GM12875 (cell line): ENCODE measurements around the gene EVA1A.

Source experiments
- H3K4me3 ChIP-seq: one replicate; pipeline ENCODE4 v1.5.1; 2011; ENCODE audit warnings: low read depth, low read length, control low read depth
- TF ChIP-seq, protein P1 (sequence below): IDR thresholded peaks from 2 replicates; pipeline ENCODE4 v1.5.1; 2011; ENCODE audit warnings: low read depth, mild to moderate bottlenecking, control low read depth, inconsistent platforms, low read length, moderate library complexity, borderline replicate concordance; ENCODE audit not compliant: insufficient read depth

The EVA1A gene

GRCh38 chr2:75543446-75543845, 17.3 kb downstream of the EVA1A start:
- TF ChIP-seq, protein P1, sequence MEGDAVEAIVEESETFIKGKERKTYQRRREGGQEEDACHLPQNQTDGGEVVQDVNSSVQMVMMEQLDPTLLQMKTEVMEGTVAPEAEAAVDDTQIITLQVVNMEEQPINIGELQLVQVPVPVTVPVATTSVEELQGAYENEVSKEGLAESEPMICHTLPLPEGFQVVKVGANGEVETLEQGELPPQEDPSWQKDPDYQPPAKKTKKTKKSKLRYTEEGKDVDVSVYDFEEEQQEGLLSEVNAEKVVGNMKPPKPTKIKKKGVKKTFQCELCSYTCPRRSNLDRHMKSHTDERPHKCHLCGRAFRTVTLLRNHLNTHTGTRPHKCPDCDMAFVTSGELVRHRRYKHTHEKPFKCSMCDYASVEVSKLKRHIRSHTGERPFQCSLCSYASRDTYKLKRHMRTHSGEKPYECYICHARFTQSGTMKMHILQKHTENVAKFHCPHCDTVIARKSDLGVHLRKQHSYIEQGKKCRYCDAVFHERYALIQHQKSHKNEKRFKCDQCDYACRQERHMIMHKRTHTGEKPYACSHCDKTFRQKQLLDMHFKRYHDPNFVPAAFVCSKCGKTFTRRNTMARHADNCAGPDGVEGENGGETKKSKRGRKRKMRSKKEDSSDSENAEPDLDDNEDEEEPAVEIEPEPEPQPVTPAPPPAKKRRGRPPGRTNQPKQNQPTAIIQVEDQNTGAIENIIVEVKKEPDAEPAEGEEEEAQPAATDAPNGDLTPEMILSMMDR: no peak
- no peak overlapping the region for H3K4me3 ChIP-seq

DNA sequence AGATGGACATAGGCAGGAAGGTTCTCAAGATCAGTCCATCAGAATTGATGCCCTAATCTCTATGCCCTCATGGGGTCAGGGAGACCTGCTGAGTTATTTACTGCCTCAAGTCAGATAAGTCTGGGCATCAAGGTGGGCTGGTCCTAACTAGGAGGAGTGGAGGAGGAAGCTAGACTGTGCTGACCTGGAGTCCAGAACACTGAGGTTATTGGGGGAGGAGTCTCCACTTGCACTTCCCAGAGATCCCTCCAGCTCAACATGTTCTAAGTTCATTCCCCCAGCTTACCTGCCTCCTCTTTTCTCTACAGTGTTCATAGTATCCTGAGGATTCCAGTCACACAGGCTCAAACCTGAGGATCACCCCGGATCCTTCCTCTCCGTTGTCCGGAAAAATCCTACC, 19.3 kb downstream of the EVA1A start:
- H3K4me3 ChIP-seq: no peak overlapping the region
- TF ChIP-seq, protein P1: no peak

GRCh38 chr2:75540994-75541393, 19.7 kb downstream of the EVA1A start:
- no peak overlapping the region for H3K4me3 ChIP-seq
- TF ChIP-seq, protein P1: no peak

DNA sequence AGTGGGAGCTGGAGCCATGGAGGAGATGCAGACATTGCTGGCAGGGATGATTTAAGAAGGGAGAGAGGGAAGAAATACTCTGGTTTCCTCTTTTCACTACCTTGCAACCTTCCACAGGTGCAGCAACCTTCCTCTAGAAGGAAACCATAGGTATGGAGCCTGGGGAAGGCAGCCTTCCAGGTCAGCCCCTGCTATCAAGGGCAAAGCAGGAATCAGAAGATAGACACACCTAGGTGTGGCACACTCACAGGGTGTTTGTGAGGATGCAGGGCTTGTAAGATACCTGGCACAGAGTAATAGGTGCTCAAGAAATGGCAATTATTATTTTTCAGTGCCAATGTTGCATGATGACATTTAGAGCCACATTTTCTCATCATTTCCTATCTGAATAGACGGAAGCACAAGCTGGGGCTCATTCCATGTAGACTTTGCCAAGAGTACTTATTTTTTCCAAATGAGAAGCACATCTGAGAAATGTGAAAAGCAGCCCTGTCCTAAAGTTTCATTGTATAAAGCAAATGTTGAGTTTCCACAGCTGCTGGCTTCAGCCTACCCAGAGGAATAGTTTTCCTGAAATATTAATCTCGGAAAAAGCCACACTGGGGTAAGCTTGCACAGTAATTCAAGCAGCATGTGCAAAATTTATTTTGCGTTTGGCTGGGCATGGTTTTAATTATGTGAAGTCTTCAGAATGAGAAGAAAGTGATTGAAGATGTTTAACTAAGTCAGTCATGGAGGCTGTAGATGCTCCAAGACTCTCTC, 20.6 kb downstream of the EVA1A start:
- H3K4me3 ChIP-seq: no peak overlapping the region
- TF ChIP-seq, protein P1: no peak

DNA sequence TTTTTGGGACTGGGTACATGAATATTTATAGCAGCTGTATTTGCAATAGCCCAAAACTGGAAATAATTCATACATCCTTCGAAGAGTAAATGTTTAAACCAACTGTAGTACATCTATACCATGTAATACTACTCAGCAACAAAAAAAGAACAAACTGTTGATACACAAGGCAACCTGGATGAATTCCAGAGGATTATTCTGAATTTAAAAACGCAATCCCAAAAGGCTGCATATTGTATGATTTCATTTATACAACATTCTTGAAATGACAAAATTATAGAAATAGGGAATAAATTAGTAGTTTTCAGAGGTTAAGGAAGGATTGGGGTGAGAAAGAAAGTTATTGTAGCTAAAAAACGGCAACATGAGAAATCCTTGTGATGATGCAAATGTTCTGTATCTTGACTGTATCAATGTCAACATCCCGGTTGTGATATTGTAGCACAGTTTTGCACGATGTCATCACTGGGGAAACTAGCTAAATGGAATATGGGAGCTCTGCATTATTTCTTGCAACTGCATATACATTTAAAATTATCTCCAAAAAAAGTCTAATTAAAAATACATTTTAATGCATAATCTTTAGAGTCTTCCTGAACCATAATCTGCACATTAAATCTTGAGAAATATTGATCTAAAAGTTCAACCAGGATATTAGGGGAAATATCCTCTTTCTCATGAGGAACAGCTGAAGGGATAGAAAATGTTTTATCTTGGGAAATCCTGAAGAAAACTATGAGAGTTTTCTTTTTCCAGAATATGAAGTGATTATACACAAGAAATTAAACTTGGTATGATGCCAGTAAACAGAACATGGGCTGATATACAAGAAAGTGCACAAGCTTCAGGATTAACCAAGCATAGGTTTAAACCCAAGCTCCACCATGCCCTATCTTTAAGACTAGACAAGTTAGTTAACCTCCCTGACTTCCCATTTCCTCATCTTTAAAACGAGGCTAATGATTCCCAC, 21.9 kb downstream of the EVA1A start:
- H3K4me3 ChIP-seq: no peak overlapping the region
- TF ChIP-seq, protein P1: no peak

DNA sequence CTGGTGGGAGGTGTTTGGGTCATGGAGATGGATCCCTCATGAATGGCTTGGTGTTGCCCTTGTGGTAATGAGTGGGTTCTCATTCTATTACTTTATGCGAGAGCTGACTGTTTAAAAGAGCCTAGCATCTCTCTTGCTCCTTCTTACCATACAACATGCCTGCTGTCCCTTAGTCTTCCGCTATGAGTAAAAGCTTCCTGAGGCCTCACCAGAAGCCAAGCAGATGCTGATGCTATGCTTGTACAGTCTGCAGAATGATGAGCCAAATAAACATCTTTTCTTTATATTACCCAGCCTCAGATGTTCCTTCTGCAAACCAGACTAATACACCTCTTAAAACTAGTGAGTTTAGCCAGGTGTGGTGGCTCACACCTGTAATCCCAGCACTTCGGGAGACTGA, 23.1 kb downstream of the EVA1A start:
- TF ChIP-seq, protein P1: no peak
- no peak overlapping the region for H3K4me3 ChIP-seq
